ENCODE data around the gene CIB2.

Gene CIB2

GRCh38 chr15:78175330-78175729, 44.1 kb upstream of the CIB2 start:
- H3K9me3 Mint-ChIP-seq: no peaks in the 10 kb centered on the region

DNA sequence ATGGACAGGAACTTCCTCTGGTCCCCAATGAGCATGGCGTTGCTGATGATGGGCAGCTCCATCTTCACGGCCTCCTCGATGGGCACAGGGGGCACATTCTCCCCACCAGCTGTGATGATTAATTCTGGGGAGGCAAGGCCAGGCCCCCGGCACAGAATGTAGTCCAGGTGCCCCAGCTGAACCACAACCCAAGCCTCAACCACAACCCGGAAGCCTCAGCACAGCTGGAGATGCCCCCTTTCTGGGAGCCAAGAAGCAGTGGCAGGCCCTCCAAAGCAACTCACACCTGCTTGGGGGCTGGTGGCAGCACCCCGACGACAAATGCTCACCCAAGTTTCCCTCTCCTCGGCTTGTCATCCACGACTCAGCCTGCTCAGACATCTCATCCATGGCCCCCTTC, 43.2 kb upstream of the CIB2 start:
- TF ChIP-seq, protein P1, sequence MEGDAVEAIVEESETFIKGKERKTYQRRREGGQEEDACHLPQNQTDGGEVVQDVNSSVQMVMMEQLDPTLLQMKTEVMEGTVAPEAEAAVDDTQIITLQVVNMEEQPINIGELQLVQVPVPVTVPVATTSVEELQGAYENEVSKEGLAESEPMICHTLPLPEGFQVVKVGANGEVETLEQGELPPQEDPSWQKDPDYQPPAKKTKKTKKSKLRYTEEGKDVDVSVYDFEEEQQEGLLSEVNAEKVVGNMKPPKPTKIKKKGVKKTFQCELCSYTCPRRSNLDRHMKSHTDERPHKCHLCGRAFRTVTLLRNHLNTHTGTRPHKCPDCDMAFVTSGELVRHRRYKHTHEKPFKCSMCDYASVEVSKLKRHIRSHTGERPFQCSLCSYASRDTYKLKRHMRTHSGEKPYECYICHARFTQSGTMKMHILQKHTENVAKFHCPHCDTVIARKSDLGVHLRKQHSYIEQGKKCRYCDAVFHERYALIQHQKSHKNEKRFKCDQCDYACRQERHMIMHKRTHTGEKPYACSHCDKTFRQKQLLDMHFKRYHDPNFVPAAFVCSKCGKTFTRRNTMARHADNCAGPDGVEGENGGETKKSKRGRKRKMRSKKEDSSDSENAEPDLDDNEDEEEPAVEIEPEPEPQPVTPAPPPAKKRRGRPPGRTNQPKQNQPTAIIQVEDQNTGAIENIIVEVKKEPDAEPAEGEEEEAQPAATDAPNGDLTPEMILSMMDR (IDR thresholded peaks at IDR 0.05; ENCODE audit: unreplicated experiment in 3 of 3): no peak
- Mint-ChIP-seq H3K36me3 (ENCODE audit: low read depth) (peaks cover 35% of the 10 kb centered on the region), H3K4me3 (no peak overlapping the region), H3K9me3 (no peaks in the 10 kb centered on the region), H3K27me3 (ENCODE audit: low read depth) (peaks cover 5% of the 10 kb centered on the region), H3K4me1 (no peaks in the 10 kb centered on the region), H3K27ac (no peak overlapping the region)

More at GRCh38 chr15:78175330-78175729, 44.1 kb upstream of the CIB2 start:
- Mint-ChIP-seq H3K36me3 (ENCODE audit: low read depth) (peaks cover 26% of the 10 kb centered on the region), H3K4me1 (no peaks in the 10 kb centered on the region), H3K27me3 (ENCODE audit: low read depth) (peaks cover 5% of the 10 kb centered on the region), H3K4me3 (no peak overlapping the region), H3K27ac (no peak overlapping the region)
- TF ChIP-seq, protein P1 (IDR thresholded peaks at IDR 0.05; ENCODE audit: unreplicated experiment in 3 of 3): no peak

DNA sequence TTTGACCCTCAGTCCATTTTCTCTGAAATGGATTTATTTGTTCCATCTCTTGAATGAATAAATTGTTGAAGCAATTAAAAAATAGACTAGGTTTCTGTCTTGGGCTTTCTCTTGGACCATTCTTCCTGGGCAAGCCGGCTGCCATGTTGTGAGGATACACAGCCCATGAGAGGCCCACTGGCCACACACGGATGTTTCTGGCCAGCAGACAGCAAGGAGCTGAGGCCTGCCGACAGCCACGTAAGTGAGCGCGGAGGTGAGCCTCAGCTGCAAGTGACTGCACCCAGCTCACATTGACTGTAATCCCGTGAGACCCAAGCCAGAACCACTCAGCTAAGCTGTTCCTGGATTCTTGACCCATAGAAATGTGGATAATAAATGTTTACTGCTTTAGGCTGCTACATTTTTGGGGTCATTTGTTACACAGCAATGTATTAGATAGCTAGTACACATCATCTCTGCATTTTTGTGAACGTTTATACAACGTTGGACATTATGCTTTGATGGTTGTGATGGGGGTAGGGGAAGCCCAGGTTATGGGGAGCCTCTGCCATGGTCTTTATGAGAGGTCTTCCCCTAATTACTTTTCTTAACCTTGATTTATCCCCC, 40.7 kb upstream of the CIB2 start:
- peaks cover 52% of the 10 kb centered on the region for H3K36me3 Mint-ChIP-seq (ENCODE audit: low read depth)
- no peaks in the 10 kb centered on the region for H3K4me1 Mint-ChIP-seq
- H3K27me3 Mint-ChIP-seq (ENCODE audit: low read depth): peaks cover 5% of the 10 kb centered on the region
- H3K4me3 Mint-ChIP-seq: no peak overlapping the region
- H3K27ac Mint-ChIP-seq: no peak overlapping the region
- H3K9me3 Mint-ChIP-seq: no peaks in the 10 kb centered on the region
- TF ChIP-seq, protein P1 (IDR thresholded peaks at IDR 0.05; ENCODE audit: unreplicated experiment in 3 of 3): no peak

- H3K27ac Mint-ChIP-seq: no peak overlapping the region
- no peak overlapping the region for H3K4me3 Mint-ChIP-seq
- H3K36me3 Mint-ChIP-seq (ENCODE audit: low read depth): peaks cover 56% of the 10 kb centered on the region
- TF ChIP-seq, protein P1 (IDR thresholded peaks at IDR 0.05; ENCODE audit: unreplicated experiment in 3 of 3): no peak
- H3K9me3 Mint-ChIP-seq: no peaks in the 10 kb centered on the region
- H3K27me3 Mint-ChIP-seq (ENCODE audit: low read depth): peaks cover 5% of the 10 kb centered on the region
- no peaks in the 10 kb centered on the region for H3K4me1 Mint-ChIP-seq
These were observed 39.9 kb upstream of the CIB2 start for GRCh38 chr15:78170848-78171773.

DNA sequence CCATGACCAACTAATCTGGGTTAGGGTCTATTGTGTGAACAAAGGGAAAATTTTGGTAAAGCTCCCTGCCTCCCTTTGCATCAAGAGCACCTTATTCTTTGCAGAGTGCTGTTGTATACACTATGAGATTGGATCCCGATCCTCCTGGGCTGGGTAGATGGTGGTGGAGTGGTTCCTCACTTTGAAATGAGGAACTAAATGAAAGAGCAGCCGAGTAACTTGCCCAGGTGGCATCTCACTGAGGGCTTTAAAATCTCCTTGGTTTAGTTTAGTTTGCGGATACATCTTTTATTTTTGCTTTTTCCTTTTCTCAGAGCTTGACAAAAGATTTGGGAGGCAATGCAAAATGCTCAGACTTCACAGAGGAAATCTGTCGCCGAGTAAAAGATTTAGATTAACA, 37.4 kb upstream of the CIB2 start:
- no peak overlapping the region for H3K4me3 Mint-ChIP-seq
- no peaks in the 10 kb centered on the region for H3K27me3 Mint-ChIP-seq (ENCODE audit: low read depth)
- no peaks in the 10 kb centered on the region for H3K9me3 Mint-ChIP-seq
- TF ChIP-seq, protein P1 (IDR thresholded peaks at IDR 0.05; ENCODE audit: unreplicated experiment in 3 of 3): no peak
- no peaks in the 10 kb centered on the region for H3K4me1 Mint-ChIP-seq
- no peak overlapping the region for H3K27ac Mint-ChIP-seq
- peaks cover 71% of the 10 kb centered on the region for H3K36me3 Mint-ChIP-seq (ENCODE audit: low read depth)

Data from nephron (organoid).